NK-92 treated with Interleukin-12 subunit alpha and Interleukin-12 subunit beta, amount 100 ng/mL, for 24 hours (cell line): ENCODE measurements around the gene MYO1H.
"Not testable (repeated sequence)": the region's sequence is repeated elsewhere in the genome, so short reads cannot be mapped to it uniquely, and the experiment has no call there.

Source experiments
- DNase-seq: peaks from one replicate; lab custom pipeline; 2025; lab: John Stamatoyannopoulos, UW

MYO1H gene

GRCh38 chr12:109346920-109347319 lies 780 bp upstream of the MYO1H start:
- DNase-seq, result no peak

- no peak for DNase-seq
Measured at GRCh38 chr12:109352184-109352583, 4.5 kb downstream of the MYO1H start.

- no peak for DNase-seq
Measured at GRCh38 chr12:109356577-109356976, 8.9 kb downstream of the MYO1H start.

GRCh38 chr12:109357032-109357431 lies 9.3 kb downstream of the MYO1H start:
- DNase-seq, result no peak

- no peak for DNase-seq
Measured at GRCh38 chr12:109358154-109358869, 10.6 kb downstream of the MYO1H start.

GRCh38 chr12:109359131-109359690 lies 11.5 kb downstream of the MYO1H start:
- DNase-seq, result no peak

GRCh38 chr12:109369831-109370230 lies 22.1 kb downstream of the MYO1H start:
- no peak for DNase-seq

GRCh38 chr12:109377139-109377685 lies 29.5 kb downstream of the MYO1H start:
- no peak for DNase-seq

- no peak for DNase-seq
Measured at GRCh38 chr12:109378569-109378968, 30.9 kb downstream of the MYO1H start.

- no peak for DNase-seq
Measured at GRCh38 chr12:109382031-109382430, 34.3 kb downstream of the MYO1H start.

GRCh38 chr12:109383240-109383639 lies 35.5 kb downstream of the MYO1H start:
- no peak for DNase-seq

GRCh38 chr12:109385339-109386058 lies 37.8 kb downstream of the MYO1H start:
- DNase-seq, result no peak

GRCh38 chr12:109386059-109386433 lies 38.3 kb downstream of the MYO1H start:
- DNase-seq, result no peak

- DNase-seq, result no peak
Measured at GRCh38 chr12:109387425-109388166, 39.9 kb downstream of the MYO1H start.

- no peak for DNase-seq
Measured at GRCh38 chr12:109388167-109388563, 40.5 kb downstream of the MYO1H start.

- DNase-seq, result no peak
Measured at GRCh38 chr12:109389146-109389545, 41.4 kb downstream of the MYO1H start.

GRCh38 chr12:109393437-109394345 lies 46.0 kb downstream of the MYO1H start:
- no peak for DNase-seq

- no peak for DNase-seq
Measured at GRCh38 chr12:109394891-109395290, 47.2 kb downstream of the MYO1H start.

GRCh38 chr12:109404841-109405240 lies 57.1 kb downstream of the MYO1H start:
- not testable (repeated sequence) for DNase-seq

GRCh38 chr12:109406147-109406546 lies 58.4 kb downstream of the MYO1H start:
- not testable (repeated sequence) for DNase-seq

GRCh38 chr12:109418848-109419480 lies 71.3 kb downstream of the MYO1H start:
- no peak for DNase-seq
